ENCODE data around the gene MRPL55. TPM values are rescaled to one million over a fixed set of nuclear protein-coding genes. Genes with fewer than 3 reads are reported as not detected.

The MRPL55 gene
- 22.0 and 39.6 TPM in 2 replicates for total RNA-seq

DNA sequence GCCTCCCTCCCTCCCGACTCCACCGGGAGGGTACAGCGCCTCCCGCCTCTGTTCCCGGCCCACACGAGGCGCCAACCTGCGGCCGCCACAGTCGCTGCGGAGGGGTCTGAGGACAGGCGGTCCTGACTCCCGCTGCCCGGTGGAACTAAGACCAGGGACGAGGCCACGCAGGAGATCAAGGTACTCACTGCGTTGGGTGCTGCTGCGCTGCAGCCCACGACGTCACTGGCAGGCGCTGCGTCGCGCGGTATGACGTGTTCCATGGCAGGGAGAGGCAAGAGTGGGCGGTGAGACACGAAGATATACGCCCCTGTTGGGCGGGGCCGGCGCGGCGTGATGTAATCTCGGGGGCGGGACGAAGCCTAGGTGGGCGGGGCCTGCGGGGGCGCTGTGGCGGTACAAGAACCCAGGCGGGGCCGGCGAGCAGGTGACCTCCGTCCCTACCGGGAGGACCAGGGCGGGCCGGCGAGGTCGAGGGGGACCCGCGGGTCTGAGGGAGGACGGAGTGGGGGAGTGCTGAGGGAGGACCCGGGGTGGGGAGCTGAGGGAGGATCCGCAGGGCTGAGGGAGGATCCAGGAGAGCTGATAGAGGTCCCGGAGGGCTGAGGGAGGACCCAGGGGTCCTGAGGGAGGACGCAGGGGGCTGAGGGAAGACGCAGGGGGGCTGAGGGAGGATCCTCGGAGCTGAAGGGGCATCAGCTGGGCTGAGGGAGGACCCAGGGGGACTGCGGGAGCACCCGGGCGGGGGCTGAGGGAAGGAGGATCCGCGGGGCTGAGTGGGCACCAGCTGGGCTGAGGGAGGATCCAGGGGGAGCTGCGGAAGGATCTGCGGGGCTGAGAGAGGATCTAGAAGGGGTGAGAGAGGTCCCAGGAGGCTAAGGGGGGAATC is at the start of gene MRPL55:
TSS of gene MRPL55 (minus strand) at position 227 of the 889 bp plus-strand sequence. CDS start 1,039 bp downstream, outside the sequence.

DNA sequence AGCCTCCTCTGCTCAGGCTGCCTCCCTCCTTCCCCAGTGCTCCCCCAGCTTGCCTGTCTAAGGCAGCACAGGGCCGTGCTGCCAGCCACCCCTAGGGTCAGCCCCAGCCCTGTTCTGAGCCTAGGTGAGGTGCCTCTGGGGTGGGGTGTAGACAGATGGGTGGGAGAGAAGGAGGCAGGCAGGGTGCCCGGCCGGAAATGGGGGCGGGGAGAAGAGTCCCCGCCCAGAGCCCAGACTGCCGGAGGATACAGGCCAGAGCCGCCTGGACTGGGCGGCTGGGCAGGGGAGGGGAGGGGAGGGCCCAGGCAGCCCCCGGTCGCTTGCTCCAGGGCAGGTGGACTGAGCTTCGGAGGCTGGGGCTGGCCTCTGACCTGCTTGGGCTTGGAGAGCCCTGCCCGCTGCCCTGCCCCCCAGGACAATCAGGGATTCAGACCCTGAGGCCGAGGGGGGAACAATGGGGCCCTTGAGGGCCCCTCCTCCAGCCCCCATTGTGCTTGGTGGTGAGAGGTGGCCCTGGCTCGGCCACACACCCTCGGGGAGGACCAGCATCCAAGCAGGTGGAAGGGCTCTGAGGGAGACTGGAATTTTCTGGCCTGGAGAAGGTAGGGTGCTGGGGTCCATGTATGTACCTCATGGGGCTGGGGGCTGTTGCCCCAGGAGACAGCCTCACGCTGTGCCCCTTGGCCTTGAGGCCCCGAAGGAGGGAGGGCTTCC is 40.5 kb upstream of the MRPL55 start, which contains the start of gene GJC2:
TSS of gene GJC2 (plus strand) at position 525 of the 714 bp plus-strand sequence. CDS start 7,829 bp downstream, outside the sequence.

DNA sequence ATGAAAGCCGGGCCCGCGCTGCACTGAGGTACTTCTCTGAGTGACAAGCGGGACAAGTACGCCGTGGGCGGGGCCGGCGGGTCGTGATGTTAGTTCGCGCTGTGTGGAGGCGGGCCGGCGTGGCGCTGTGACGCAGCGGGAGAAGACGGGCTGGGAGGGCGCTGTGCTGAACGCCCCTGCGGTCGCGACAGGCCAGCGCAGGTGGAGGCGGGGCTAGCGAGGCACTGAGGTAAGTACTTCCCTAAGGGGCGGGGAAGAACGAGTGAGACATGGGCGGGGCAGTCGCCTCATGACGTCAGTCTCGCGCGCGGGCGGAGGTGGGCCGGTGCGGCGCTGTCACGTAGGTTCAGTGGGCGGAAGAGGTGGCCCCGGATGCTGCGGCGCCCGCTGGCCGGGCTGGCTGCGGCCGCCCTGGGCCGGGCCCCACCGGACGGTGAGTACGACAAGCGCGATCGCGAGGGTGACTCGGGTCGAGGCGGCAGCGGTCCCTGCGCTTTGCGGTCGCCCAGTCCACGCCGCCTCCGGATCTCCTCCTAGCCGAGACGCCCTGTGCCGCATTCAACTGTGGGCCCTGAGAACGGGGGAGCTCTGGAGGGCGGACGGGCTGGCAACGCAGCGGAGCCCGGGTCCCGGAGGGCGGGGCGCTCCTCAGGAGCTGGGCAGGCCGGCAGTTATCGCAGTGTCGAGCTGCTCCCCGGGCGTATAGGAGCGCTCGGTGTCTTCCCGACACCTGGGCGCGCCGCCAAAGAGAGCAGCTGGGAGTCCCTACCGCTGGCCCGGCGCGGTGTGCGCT is 31.0 kb upstream of the MRPL55 start, which contains the start of gene GUK1:
TSS of gene GUK1 (plus strand) at position 349 of the 793 bp plus-strand sequence. CDS start at position 373, 24 bp downstream.

DNA sequence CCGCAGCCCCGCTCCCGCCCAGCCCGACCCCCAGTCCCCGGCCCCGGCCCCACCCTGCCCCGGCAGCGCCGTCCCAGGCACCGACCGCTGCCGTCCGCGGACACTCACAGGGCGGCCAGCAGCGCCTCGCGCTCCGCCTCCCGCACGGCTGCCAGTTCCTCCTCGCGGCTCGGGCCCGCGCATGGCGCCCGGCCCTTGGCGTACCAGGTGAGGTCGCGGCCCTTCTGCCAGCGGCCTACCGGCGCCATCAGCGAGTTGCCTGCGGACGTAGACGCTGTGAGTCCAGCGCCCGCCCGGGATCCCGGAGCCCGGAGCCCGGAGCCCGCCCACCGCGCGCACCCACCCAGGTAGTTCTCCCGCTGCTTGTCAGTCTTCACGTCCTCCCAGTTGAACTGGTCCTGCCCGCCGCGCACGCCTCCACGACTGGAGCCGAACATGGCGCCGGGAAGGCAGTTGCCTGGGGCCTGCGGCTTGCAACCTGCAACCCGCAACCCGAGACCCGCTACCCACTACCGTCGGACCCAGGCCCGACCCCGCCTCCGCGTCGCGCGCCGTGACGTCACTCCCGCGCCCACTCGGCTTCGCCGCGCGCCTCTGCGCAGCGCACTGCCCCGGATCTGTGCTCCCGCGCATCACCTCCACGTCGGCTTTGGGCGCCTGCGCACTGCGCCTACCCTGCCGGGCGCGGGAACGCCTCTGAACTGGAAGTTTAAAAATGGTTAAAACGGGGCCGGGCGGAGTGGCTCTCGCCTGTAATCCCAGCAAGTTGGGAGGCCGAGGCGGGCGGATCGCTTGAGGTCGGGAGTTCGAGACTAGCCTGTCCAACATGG is 6.1 kb downstream of the MRPL55 start, which contains the start of gene C1orf35:
TSS of gene C1orf35 (minus strand) at position 535 of the 830 bp plus-strand sequence. CDS start at position 437, 98 bp downstream.

DNA sequence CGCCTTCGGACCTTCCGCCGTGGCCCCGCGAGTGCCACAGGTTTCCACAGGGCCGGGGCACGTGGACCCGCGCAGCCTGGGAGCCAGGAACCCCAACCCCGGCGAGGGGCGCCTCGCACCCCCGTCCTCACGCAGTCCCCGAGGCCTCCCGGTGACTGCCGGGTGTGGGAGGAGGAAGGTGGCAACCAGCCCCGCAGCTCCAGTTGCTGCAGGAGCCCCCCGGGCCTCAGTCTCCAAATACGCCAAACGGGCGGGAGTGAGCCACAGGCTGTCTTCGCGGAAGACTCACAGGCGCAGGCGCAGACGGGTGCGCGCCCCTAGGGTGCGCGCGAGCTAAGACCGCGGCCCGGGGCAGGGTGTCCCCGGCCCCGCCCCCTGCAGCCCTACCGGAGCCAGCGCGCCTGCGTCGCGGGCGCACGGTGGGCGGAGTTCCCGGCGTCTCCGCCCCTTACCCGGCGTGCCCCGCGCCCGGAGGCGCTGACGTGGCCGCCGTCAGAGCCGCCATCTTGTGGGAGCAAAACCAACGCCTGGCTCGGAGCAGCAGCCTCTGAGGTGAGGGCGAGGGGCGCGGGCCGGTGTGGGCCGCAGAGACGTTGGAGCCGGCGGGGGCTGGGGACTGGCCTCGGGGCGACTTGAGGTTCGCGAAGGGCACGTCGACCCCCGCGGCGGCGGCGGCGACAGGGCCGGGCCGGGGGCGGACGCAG is 26.7 kb downstream of the MRPL55 start, which contains the start of gene ARF1:
TSS of gene ARF1 (plus strand) at position 495 of the 704 bp plus-strand sequence. CDS start 14,407 bp downstream, outside the sequence.

Small RNA genes within 50 kb of the gene (small RNA-seq; reads per million reads assigned to genes)
- gene AL359510.1: not detected

Other genes starting within 250 kb of the MRPL55 start
- gene WNT9A, start 161.4 kb downstream of the MRPL55 start, total RNA-seq: 4.7 and 4.9 TPM in 2 replicates
- gene WNT3A, start 102.3 kb downstream of the MRPL55 start, total RNA-seq: not detected in 2 replicates
- gene ARF1, start 26.6 kb downstream of the MRPL55 start, total RNA-seq: 382 and 385 TPM in 2 replicates
- 2.8 and 3.5 TPM in 2 replicates for gene C1orf35, start 6.0 kb downstream of the MRPL55 start, total RNA-seq
- 197 and 281 TPM in 2 replicates for gene GUK1, start 31.0 kb upstream of the MRPL55 start, total RNA-seq
- gene GJC2, start 40.6 kb upstream of the MRPL55 start, total RNA-seq: 2.1 TPM in 2 replicates
- gene IBA57, start 56.5 kb upstream of the MRPL55 start, total RNA-seq: 6.8 and 8.8 TPM in 2 replicates
- gene OBSCN, start 98.7 kb upstream of the MRPL55 start, total RNA-seq: 10.6 and 11.4 TPM in 2 replicates

Measured in hair follicle dermal papilla cell (primary cell).